ENCODE measurements around the gene SELENOF.
"Not testable (repeated sequence)": the region's sequence is repeated elsewhere in the genome, so short reads cannot be mapped to it uniquely, and the experiment has no call there.

SELENOF gene

GRCh38 chr1:86854352-86854751 is 59.6 kb downstream of the SELENOF start:
- no peak for DNase-seq

GRCh38 chr1:86852782-86853408 is 61.0 kb downstream of the SELENOF start:
- no peak for DNase-seq

GRCh38 chr1:86852289-86852688 is 61.6 kb downstream of the SELENOF start:
- DNase-seq, result no peak

GRCh38 chr1:86849756-86850155 is 64.2 kb downstream of the SELENOF start:
- no peak for DNase-seq

GRCh38 chr1:86848654-86849053 is 65.3 kb downstream of the SELENOF start:
- no peak for DNase-seq

GRCh38 chr1:86846164-86846647 is 67.7 kb downstream of the SELENOF start:
- peak; percentile 20 for DNase-seq

GRCh38 chr1:86845514-86845913 is 68.4 kb downstream of the SELENOF start:
- DNase-seq, result no peak

- no peak for DNase-seq
Measured at GRCh38 chr1:86841116-86841515, 72.8 kb downstream of the SELENOF start.

- peak; percentile 42 for DNase-seq
Measured at GRCh38 chr1:86833461-86834215, 80.3 kb downstream of the SELENOF start.

GRCh38 chr1:86832433-86832832 is 81.5 kb downstream of the SELENOF start:
- DNase-seq, result no peak

- DNase-seq, result no peak
Measured at GRCh38 chr1:86829321-86829720, 84.6 kb downstream of the SELENOF start.

- DNase-seq, result no peak
Measured at GRCh38 chr1:86828024-86828423, 85.9 kb downstream of the SELENOF start.

- no peak for DNase-seq
Measured at GRCh38 chr1:86826856-86827255, 87.1 kb downstream of the SELENOF start.

- no peak for DNase-seq
Measured at GRCh38 chr1:86825319-86825718, 88.6 kb downstream of the SELENOF start.

- DNase-seq, result no peak
Measured at GRCh38 chr1:86823821-86824500, 90.0 kb downstream of the SELENOF start.

- no peak for DNase-seq
Measured at GRCh38 chr1:86823386-86823785, 90.5 kb downstream of the SELENOF start.

GRCh38 chr1:86822459-86822858 is 91.5 kb downstream of the SELENOF start:
- DNase-seq, result no peak

GRCh38 chr1:86821956-86822355 is 92.0 kb downstream of the SELENOF start:
- DNase-seq, result no peak

GRCh38 chr1:86819970-86820369 is 94.0 kb downstream of the SELENOF start:
- not testable (repeated sequence) for DNase-seq

GRCh38 chr1:86817246-86817826 is 96.6 kb downstream of the SELENOF start:
- DNase-seq, result not testable (repeated sequence)

- DNase-seq, result not testable (repeated sequence)
Measured at GRCh38 chr1:86814118-86814517, 99.8 kb downstream of the SELENOF start.
